ENCODE data around the gene KLF2.

DNA sequence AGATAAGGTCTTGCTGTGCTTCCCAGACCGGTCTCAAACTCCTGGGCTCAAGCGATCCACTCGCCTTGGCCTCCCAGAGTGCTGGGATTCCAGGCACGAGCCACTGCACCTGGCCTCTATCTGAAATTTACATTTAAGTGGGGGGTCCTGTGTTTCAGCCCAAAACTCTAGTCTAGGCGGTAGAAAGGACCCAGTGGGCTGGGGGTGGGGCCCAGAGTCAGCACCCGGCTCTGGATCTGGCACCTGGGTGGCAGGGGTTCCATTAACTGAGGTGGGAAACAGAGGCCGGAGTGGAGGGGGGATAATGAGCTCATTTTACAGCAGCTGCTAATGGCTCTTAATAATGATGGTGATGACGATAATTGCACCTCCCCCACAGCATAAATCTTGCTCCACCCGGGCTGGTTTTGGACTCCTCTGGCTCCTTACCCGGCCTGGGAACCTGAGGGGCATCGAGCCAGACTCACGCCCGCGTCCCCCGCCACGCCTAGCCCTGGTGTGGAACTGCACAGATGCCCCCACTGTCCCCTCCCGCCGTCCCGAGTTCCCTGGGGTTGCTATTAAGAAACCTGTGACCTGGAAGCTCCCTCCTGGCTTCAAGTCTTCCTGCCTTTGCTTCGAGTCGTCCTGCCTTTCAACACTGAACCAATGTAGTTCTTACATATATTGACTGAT lies 17.8 kb upstream of the KLF2 start:
- TF ChIP-seq, protein P1, sequence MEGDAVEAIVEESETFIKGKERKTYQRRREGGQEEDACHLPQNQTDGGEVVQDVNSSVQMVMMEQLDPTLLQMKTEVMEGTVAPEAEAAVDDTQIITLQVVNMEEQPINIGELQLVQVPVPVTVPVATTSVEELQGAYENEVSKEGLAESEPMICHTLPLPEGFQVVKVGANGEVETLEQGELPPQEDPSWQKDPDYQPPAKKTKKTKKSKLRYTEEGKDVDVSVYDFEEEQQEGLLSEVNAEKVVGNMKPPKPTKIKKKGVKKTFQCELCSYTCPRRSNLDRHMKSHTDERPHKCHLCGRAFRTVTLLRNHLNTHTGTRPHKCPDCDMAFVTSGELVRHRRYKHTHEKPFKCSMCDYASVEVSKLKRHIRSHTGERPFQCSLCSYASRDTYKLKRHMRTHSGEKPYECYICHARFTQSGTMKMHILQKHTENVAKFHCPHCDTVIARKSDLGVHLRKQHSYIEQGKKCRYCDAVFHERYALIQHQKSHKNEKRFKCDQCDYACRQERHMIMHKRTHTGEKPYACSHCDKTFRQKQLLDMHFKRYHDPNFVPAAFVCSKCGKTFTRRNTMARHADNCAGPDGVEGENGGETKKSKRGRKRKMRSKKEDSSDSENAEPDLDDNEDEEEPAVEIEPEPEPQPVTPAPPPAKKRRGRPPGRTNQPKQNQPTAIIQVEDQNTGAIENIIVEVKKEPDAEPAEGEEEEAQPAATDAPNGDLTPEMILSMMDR (conservative IDR thresholded peaks at IDR 0.05; ENCODE audit: low read depth, low read length): no peak
- no peak for TF ChIP-seq EZH2 (IDR thresholded peaks at IDR 0.05; ENCODE audit: borderline replicate concordance, low read depth, low read length, poor library complexity, severe bottlenecking)

All from A673 (cell line).